IPS-NIHi7 (cell line): ENCODE data around the gene ANKRD16.
"Not testable (repeated sequence)": the region's sequence is repeated elsewhere in the genome, so short reads cannot be mapped to it uniquely, and the experiment has no call there.

Source experiments
- DNase-seq: peaks from one replicate; pipeline ENCODE4 v3.0.0; 2012; ENCODE audit warnings: mixed read lengths; ENCODE audit errors: extremely low spot score

Gene ANKRD16

DNA sequence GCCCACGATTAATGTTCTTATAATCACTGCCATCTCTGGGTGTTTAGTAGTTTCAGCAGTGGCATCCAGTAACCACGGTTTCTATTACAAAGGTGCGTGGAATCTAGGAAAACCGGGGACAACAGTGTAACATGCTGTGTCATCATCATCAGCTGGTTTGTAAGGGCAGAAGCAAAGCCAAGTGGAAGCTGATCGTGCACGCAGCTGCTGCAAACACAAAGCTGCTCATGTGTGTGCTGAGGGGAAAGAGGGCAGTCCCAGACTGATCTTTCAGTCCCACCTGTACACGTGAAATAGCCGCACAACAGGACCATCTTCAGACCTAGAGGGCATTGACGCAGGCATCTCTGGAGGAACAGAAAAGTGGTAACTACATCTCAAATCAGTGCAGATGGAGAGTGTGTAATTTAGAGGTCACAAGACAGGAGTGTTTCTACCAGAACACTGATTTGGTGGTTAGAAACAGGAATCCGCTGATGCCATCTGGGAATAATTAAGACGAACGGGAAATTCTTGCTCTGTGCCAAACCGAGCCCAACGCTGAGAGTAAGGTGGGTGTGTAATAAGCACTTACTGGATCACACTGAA, 13.4 kb downstream of the ANKRD16 start:
- DNase-seq = no peak

DNA sequence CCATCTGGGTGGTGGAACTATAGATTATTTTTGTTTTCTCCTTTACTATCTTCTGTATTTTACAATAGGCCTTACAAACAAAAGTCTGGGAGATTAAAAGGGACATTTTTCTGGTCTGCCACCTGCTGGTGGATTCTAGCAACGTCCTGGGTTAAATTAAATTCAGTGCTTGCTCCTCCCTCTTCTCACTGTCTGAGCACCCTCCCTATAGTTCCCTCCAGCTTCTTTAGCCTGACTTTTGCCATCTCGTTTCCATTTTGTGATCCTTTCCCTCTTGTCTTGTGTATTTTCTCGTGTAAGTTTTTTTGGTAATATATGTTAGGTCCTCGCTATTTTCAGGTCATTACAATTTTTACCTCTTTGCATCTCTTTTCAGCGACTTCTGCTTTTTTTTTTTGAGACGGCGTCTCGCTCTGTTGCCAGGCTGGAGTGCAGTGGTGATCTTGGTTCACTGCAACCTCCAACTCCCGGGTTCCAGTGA, 16.1 kb downstream of the ANKRD16 start:
- peak; percentile 88 for DNase-seq

DNA sequence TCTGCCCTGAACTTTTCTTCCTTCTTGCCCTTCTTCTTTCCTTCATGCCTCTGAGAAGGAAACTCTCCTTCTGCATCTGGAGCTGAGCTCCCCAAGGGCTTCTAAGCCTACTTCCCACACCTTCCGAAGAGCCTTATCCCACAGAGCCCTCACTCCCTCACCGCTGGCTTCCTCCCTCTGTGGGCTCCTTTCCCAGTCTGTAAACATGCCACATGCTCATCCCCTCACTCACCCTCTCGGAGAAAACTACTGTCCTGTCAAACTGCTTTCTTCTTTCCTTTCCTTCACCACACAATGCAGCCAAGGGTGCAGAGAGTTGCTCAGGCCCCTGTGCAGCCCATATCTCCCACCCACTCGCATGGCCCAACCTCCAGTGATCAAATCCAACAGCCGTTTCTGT, 18.1 kb downstream of the ANKRD16 start:
- DNase-seq = no peak

DNA sequence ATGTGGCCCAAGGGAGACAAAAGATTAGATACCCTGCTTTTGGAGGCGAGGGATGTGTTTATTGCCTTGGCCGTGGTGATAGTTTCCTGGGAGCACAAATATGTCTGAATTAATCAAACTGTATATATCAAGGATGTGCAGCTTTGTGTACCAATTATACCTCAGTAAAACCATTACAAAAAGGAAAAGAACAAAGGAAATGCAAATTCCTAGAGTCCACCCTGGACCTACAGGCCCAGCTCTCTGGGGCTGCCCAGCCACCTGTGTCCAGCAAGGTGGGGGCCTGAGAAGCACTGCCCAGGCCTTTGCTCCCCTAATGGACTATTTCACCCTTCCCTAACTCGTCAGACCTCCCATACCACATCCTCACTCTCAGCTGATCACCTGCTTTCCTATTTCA, 20.5 kb downstream of the ANKRD16 start:
- DNase-seq = no peak

DNA sequence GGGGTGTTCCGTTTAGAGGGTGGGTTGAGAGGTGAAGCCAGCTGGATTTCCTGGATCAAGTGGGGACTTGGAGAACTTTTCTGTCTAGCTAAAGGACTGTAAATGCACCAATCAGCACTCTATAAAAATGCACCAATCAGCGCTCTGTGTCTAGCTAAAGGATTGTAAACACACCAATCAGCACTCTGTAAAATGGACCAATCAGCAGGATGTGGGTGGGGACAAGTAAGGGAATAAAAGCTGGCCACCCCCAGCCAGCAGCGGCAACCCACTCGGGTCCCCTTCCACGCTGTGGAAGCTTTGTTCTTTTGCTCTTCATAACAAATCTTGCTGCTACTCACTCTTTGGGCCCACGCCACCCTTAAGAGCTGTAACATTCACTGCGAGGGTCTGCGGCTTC, 21.3 kb downstream of the ANKRD16 start:
- not testable (repeated sequence) for DNase-seq

DNA sequence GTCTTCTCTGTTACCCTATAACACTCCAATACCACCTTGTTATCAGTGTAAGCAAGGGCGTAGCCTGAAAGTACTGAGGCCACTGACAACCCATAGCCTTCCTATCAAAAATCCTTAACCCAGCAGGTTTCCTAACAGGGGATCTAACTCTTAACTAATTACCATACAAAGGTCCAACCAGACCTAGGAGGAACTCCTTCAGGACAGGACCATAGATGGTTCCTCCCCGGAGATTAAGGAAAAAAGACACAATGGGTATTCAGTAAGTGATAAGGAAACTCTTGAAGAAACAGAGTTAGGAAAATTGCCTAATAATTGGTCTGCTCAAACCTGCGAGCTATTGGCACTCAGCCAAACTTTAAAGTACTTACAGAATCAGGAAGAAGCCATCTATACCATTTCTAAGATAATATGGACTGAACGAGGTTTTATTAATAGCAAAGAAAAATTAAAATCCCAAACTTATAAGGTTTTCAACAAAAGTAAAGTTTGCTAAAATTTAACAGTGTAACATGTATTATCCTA, 22.5 kb downstream of the ANKRD16 start:
- not testable (repeated sequence) for DNase-seq

DNA sequence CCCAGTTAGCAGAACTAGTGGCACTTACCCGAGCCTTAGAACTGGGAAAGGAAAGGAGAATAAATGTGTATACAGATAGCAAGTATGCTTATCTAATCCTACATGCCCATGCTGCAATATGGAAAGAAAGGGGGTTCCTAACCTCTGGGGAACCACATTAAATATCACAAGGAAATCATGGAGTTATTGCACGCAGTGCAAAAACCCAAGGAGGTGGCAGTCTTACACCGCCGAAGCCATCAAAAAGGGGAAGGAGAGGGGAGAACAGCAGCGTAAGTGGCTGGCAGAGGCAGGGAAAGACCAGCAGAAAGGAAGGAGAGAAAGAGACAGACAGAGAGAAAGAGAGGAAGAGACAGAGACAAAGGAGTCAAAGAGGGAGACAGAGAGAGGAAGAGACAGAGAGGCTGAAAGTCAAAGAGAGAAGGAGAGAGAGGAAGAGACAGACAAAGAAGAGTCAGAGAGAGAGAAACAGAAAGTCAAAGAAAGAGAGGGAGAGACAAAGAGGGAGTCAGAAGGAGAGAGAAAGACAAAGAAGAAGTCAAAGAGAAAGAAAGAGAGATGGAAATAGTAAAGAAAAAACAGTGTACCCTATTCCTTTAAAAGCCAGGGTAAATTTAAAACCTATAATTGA, 23.1 kb downstream of the ANKRD16 start:
- not testable (repeated sequence) for DNase-seq

DNA sequence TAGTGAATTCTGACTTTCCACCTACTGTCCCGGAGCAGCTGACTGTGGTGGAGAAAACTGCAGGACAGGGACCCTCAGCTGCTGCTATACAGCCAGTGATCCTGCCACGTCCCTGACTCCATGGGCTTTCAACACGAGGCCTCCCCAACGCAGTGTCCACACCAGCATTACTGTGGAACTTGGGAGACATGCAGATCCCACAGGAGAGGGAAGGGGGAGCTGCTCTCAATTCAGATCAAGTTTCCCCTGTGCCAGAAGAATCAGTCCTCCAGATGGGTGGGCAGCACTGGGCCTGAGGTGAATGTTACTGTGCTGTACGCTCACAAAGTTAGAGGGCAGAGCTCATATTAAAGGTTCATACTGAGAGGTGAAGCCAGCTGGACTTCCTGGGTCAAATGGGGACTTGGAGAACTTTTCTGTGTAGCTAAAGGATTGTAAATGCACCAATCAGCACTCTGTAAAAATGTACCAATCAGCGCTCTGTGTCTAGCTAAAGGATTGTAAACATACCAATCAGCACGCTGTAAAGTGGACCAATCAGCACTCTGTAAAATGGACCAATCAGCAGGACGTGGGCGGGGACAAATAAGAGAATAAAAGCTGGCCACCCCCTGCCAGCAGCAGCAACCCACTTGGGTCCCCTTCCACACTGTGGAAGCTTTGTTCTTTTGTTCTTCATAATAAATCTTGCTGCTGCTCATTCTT, 26.6 kb downstream of the ANKRD16 start:
- not testable (repeated sequence) for DNase-seq

DNA sequence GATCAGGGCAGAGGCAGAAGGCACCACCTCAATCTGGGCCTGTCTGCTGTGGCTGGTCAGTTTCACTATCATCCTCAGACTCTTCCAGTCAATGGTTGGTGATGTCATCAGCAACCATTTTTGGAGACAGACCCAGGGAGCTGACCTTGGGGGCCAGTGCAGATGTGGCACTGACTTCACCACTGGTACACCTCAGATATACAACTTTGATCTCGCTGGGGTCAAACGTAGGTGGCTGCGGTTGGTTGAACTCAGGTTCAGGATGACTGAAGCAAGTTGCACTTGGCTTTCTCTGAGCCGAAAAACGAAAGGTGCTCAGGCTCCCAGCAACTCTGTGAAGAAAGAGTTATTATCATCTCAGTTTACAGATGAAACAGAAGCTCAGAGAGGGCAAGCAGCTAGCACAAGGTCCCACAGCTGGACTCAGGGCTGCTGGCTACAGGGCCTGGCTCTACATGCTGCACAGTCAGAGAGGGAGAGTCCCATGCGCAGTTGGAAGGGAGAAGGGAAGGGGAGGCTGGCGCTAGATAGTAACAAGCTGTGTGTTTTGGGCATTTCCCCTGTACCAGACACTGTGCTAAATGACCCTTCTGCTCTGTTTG, 27.2 kb downstream of the ANKRD16 start:
- no peak for DNase-seq

DNA sequence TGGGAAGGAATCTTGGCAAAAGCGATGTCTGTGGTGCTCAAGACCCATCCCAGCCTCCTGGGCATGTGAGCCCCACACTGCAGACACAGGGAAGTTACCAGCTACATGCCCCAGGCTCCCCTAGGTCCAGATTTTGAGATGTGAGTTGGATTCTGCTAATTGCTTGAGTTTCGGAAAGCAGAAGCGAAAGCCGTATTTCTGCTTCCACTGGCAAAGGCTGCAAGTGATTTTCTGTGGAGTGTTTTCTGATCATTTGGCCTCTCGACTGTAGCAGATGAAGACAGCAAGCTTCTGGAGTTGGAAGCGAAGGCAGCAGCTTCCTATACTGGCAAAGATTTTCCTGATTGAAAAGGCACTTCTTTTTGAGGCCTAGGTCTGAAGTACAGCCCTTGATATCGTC, 29.6 kb downstream of the ANKRD16 start:
- DNase-seq = no peak

DNA sequence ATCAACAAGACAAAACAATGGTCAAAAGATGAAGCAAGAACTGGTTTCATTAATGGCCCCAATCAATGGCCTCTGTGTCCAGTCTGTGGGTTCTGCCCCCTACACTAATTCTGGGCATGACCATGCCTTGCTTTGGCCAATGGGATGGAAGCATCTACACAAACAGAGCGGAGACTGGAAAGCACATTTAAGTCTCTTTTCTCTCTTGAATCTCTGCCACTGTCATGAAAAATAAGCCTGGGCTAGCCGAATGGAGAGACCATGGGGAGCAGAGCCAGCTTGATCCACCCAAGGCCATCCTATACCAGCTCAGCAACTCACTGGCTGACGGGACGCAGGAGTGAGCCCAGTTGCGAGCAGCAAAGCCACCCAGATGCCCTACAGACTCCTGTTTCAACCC, 30.9 kb downstream of the ANKRD16 start:
- no peak for DNase-seq

DNA sequence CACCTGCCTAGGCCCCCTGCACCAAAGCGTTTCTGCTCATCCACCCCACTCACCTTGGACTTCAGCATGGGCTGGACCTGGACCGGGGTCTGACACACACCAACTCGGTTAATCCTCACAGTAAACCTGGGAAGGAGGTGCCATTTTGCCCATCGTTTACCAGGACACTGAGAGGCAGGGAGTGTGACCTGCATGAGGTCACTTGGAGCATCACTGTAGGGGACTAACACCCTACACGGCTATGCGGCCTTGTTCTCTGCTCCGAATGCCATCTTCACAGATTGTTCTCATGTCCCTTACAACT, 33.0 kb downstream of the ANKRD16 start:
- no peak for DNase-seq

DNA sequence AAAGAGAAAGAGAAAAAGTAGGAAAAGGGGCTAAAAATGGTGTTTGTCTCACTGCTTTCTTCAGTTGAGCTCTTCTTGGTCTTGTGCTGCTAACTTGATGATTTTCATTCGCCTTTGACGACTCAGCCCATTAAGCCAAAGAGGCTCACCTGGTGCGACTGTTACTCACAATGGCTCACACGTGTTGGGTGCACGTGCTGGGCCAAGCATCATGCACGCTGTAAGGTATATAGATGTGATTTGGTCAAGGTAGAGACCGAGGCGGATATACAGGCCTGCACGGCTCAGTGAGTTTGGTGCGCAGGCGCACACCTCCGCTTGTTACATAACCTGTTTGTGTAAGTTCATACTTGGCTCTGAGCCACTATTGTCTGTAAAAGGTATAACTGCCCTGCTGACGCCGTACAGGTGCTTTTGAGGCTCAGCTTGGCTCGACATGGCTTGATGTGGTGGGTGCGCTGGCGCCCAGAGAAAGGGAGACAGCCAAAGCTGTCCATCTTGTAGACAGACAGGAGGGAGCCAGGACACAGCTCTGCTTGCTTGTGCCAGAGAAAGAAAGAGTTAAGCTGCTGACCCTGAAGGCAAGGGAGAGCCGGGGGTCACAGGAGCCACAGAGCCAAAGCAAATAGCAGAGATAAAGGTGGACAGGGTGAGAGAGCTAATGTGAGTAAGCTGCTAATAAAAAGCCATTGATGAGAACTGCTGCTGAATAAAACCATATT, 33.6 kb downstream of the ANKRD16 start:
- no peak for DNase-seq

DNA sequence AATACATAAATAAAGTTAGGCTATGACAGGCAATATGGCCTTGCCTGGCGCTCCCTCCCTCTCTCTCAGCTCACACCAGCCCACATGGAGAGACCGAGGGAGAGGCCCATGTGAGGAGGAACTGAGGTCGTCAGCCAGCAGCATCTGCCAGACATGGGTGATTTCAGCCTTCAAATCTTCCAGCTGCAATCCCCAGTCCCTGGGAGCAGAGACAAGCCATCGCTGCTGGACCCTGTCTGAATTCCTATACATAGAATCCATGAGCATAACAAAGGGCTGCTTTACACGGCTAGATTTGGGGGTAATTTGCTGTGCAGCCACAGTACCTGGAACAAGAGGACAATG, 35.6 kb downstream of the ANKRD16 start:
- no peak for DNase-seq

DNA sequence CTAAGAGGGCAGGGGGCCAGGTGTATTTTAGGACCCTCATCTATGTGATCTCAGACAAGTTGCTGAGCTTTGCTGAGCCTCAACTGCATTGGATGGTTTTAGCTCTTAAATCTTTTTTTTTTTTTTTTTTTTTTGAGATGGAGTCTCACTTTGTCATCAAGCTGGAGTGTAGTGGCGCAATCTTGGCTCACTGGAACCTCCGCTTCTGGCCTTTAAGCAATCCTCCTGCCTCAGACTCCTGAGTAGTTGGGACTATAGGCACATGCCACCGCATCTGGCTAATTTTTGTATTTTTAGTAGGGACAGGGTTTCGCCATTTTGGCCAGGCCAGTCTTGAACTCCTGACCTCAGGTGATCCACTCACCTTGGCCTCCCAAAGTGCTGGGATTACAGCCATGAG, 43.0 kb downstream of the ANKRD16 start:
- DNase-seq = not testable (repeated sequence)

DNA sequence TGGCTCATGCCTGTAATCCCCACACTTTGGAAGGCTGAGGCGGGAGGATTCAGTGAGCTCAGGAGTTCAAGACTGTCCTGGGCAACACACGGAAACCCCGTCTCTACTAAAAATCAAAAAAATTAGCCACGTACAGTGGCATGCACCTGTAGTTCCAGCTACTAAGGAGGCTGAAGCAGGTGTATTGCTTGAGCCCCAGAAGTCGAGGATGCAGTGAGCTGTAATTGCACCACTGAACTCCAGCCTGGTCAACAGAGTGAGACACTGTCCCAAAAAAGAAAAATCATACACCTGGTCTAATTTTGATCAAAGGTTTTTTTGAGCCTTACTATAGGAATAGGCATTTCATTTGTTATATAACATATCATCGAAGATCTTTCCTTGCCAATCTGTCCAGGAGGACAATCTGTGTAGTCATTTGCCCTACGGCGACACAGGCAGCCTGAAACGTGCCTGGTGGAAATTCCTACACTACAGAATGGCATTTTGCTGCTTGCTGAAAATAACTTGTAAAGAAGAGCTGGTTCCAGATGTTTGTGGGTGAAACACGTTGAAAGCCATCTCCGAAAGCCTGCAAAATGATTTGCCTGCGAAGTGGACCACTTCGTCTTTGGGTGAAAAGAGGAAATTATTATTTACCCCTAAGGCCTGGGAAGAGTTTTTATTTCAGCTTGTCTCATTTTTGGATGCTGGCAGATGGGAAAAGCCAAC, 45.2 kb downstream of the ANKRD16 start:
- no peak for DNase-seq

DNA sequence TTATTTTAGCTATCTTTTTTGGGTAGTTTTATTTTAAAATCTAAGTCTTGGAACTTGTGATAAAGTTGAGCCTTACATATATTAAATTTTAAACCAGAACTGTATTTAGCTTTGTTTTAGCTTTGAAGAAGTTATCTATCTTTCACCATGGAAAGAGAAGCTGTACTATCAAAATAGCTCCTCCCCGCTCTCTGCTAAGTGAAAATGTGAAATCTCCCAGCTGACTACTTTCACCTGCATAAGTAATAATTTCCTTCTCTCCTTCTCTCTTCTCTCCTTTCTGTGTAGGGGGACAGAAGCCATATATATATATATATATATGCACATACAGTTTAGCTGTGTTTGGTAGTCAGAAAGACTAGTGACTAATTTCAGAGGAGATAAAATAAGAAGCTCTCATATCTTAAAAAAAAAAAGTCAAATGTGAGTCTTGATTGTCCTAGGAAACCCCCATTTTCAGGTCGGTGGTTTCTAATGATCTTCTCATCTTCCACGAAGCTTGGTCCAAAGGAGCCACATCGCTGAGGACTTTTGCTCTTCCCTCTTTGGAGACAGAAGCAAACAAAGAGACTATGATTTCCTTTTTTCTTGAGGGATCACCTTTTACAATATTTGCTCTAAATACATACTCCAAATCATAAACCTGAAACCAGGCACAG, 45.9 kb downstream of the ANKRD16 start:
- no peak for DNase-seq

DNA sequence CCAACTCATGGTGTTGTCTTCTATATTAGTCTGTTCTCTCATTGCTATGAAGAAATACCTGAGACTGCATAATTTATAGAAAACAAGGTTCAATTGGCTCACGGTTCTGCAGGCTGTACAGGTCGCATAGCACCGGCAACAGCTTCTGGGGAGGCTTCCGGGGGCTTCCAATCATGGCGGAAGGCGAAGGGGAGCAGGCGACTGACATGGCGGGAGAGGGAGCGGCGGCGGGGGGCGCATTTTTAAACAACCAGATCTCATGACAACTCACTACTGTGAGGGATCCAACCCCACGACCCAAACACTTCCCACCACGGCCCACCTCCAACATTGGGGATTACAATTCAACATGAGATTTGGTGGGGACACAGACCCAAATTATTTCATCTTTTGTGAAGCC, 47.7 kb downstream of the ANKRD16 start:
- no peak for DNase-seq

DNA sequence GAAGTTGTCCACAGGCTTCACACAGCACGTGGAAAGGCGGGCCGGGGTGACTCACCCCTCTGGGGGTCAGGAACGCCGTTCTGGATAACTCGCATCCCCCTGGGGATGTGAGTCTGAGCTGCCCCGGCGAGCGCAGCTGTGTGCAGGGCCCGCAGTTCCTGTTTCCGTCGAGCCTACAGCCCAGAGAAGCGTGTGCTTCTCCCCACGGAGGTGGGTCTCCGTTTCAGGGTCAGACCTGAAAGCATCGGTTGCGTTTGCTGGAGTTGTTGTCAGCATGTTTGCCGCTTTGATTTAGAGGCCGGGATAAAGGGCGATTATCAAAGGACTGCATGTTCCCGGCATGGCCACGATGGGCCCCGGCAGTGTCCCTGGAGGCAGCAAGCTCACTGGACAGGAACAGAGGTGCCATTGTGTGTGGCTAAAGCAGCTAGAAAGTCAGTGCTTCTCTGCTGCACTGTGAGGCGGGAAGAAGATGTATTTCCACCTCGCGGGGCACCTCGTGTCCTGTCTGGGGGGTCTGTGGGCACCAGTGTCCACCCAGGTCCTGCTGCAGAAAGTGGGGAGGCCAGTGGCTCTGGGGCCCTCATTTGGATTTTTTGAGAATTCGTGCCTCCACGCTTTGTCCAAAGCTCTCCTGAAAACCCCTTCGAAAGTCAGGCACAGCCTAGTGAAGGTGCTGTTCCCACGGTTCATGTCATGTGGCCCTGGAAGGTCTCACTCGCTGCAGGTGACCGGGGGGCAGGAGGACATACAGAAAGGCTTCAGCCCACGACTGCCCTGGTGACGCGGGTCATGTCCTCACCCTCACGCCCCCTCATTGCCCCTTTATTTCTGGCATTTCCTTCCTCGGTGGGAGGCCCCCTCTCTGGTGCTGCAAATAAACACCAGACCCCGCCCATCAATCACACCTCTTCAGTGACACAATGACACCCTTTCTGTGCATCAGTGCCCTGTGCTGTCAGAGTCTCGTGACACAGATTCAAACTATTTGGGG, 49.1 kb downstream of the ANKRD16 start:
- peak; percentile 66 for DNase-seq

DNA sequence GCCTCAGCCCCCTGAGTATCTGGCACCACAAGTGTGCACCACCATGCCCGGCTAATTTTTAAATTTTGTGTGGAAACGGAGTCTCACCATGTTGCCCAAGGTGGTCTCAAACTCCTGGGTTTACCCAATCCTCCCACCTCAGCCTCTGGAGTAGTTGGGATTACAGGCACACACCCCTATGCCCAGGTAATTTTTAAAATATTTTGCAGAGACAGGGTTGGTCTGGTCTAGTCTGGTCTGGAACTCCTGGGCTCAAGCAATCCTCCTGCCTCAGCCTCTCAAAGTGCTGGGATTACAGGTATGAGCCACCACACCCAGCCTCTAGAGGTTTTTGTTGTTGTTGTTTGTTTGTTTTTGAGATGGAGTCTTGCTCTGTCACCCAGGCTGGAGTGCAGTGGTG, 53.5 kb downstream of the ANKRD16 start:
- not testable (repeated sequence) for DNase-seq
